ENCODE data around the gene ETNPPL. TPM values are rescaled to one million over a fixed set of nuclear protein-coding genes. Genes with fewer than 3 reads are reported as not detected.

The ETNPPL gene
- total RNA-seq, 4 donors from 2014 or later, result not detected

DNA sequence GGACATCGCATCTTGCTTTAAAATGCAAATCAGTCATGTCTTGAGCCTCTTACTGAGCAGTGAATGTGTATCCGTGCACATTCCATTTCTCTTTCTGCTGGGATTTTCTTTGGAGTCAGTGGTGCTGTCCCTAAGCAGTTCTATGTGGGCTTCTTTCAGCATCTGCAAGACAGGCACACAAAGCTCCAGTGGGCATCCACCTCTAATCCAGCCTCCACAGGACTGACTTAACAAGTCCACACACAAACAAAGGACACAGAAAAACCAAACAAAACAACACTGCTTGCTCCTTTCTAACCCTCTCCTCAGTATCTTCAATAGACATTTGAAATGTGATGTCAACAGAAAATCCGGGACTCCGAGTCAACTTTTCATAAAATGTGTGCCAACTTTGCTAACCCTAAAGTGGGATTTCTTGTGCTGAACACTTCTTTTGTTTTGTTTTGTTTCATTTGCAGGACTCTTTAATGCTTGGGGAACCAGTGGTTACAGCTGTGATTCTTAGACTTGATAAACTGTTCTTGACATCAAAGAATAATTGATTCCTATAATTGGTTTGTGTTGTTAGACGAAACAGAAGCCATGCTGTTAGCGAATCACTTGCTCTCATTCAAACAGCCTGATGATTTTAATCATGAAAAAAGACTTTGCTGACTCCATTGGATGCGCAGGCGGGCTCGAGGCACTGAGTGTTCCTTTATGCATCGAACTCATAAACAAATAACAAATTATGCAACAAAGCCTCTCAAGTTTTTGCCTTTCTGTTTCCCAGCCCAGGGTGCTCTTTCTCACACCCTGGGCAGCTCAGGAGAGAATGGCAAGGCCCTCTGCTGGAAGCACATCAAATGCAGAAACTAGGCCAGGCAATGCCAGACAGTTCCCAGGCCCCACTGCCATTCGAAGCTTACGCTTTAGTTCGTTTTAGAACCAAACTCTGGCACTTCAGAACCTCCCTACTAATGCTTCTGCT lies 20.1 kb downstream of the ETNPPL start:
- no peak for TF ChIP-seq CTCF (IDR thresholded peaks at IDR 0.05; ENCODE audit: low read depth)

DNA sequence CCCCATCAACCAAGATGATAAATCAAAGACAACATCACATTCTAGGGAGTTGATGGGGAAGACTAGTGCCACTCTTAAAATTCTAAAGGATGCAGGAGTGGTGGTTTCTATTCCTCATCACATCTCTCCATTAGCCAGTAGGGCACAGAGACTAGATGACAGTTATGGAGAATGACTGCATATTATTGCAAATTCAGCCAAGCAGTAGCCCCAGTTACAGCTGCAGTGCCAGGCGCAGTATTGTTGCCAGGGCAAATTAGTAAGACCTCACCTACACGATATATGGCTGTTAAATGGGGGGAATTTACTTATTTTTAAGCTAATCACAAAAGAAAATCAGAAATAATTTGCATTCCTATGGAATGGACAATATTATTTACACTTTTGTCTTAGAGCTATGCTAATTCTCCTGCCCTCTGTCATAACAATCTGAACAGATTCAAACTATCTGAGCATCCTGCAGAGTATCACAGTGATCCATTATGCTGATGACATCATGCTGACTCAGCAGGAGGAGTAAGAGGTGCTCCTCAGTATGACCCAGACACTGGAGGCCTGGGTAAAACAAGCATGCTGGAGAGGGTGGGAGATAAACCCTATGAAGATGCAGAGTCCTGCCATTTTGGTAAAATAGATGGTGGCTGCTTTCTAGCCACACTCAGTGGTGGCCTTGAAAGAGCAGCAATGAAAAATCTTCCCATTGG lies 24.7 kb downstream of the ETNPPL start:
- no peak for TF ChIP-seq CTCF (IDR thresholded peaks at IDR 0.05; ENCODE audit: low read depth)

- TF ChIP-seq CTCF (IDR thresholded peaks at IDR 0.05; ENCODE audit: low read depth), result no peak
Measured at GRCh38 chr4:108731006-108731405, 31.8 kb downstream of the ETNPPL start.

- TF ChIP-seq CTCF (IDR thresholded peaks at IDR 0.05; ENCODE audit: low read depth), result no peak
Measured at GRCh38 chr4:108730579-108730978, 32.3 kb downstream of the ETNPPL start.

- no peak for TF ChIP-seq CTCF (IDR thresholded peaks at IDR 0.05; ENCODE audit: low read depth)
Measured at GRCh38 chr4:108729731-108730130, 33.1 kb downstream of the ETNPPL start.

DNA sequence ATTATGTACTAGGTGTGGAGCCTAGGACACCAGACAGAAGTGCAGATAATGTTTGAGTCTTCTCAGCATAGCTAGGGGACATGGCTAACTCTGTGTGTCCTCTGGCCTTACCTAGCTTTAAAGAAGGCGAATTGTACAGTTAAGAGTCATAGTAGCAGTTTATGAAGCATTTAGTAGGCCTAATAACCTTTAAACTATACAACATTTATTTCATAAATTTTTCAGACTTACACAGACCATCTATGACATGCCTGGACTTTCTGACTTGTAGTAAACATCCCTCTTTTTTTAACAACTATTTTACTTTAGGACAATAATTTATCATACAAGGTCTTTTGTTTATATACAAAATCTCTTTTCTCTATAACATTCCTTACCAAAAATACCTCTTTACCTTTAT lies 37.4 kb downstream of the ETNPPL start:
- no peak for TF ChIP-seq CTCF (IDR thresholded peaks at IDR 0.05; ENCODE audit: low read depth)

DNA sequence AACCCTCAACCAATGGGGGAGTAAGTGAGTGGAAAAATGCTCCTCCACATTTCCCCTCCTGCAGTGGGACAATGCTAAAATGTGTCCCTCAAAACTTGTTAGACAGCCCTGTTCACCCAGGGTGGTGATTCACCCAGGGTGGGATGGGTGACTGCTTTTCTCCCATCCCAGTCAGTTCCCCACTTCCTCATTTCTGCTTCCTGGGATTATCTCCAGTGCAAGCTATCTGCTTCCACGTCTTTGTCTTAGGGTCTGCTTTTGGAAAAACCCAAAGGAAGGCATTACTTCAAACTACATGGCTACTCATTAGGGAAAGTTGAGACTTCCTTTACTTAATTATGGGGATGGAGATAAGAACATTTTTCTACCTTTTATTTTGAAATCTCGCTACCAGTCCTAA lies 45.5 kb downstream of the ETNPPL start:
- TF ChIP-seq CTCF (IDR thresholded peaks at IDR 0.05; ENCODE audit: low read depth), result no peak
